SK-N-SH (cell line): ENCODE data around the gene TBCEL. TPM values are rescaled to one million over a fixed set of nuclear protein-coding genes. Genes with fewer than 3 reads are reported as not detected.

Source experiments
- CTCF ChIA-PET: fragments of 300-600, 350-600 bp; formaldehyde crosslinking; extraction: SDS; loops from one replicate; lab custom pipeline; 2021; lab: Yijun Ruan, JAX
- POLR2A ChIA-PET: fragments of 350-600 bp; sonication (Branson Sonifier 250); formaldehyde crosslinking; extraction: SDS; loops from one replicate; lab custom pipeline; 2020; ENCODE audit warnings: antibody characterized with exemption, inconsistent platforms; lab: Yijun Ruan, JAX
- DNase-seq: peaks from one replicate; pipeline ENCODE4 v3.0.0; 2012
- H2AFZ ChIP-seq: fragments of 200-600 bp; sonication (generic); 2 replicates; pipeline ENCODE4 v1.8.1; 2016; ENCODE audit warnings: antibody characterized with exemption, mild to moderate bottlenecking, low read depth
- H3F3A ChIP-seq: fragments of 200-600 bp; sonication (generic); replicated peaks from 2 replicates; pipeline ENCODE3; 2016; ENCODE audit warnings: antibody characterized with exemption, mild to moderate bottlenecking; ENCODE audit not compliant: insufficient read depth
- H3K27ac ChIP-seq, 2 experiments: fragments of 200-500 bp in 1 of 2; fragments of 200-600 bp in 1 of 2; sonication (Bioruptor generic) in 1 of 2; sonication (generic), shearing (Covaris generic) in 1 of 2; 2 replicates each; pipeline versions ENCODE4 v1.5.1 to v1.6.1; 2014 to 2016; ENCODE audit warnings: low read depth in 2 of 2, inconsistent platforms in 1 of 2, low read length in 1 of 2, mild to moderate bottlenecking in 1 of 2, mixed read lengths in 1 of 2
- H3K27me3 ChIP-seq: fragments of 200-600 bp; sonication (generic), shearing (Covaris generic); 2 replicates; pipeline ENCODE4 v1.6.1; 2016; ENCODE audit warnings: mixed run types; ENCODE audit not compliant: insufficient read depth
- H3K36me3 ChIP-seq, 2 experiments: fragments of 200-500 bp in 1 of 2; fragments of 200-600 bp in 1 of 2; sonication (Bioruptor generic) in 1 of 2; sonication (generic) in 1 of 2; replicated peaks in 1 of 2; 2 replicates each; pipeline versions ENCODE3 to v1.5.1; 2014 to 2016; ENCODE audit warnings: low read length in 1 of 2, mild to moderate bottlenecking in 1 of 2; ENCODE audit not compliant: insufficient read depth in 2 of 2, control insufficient read depth in 1 of 2
- H3K4me1 ChIP-seq, 2 experiments: fragments of 200-500 bp in 1 of 2; fragments of 200-600 bp in 1 of 2; sonication (Bioruptor generic) in 1 of 2; sonication (generic), shearing (Covaris generic) in 1 of 2; 2 replicates each; pipeline versions ENCODE4 v1.5.1 to v1.6.1; 2014 to 2016; ENCODE audit warnings: low read depth in 1 of 2, low read length in 1 of 2, mixed run types in 1 of 2; ENCODE audit not compliant: insufficient read depth in 2 of 2, control insufficient read depth in 1 of 2
- H3K4me2 ChIP-seq: fragments of 200-600 bp; sonication (generic), shearing (Covaris generic); 2 replicates; pipeline ENCODE4 v1.6.1; 2017; ENCODE audit warnings: mixed run types
- H3K4me3 ChIP-seq, 2 experiments: fragments of 200-500 bp in 1 of 2; fragments of 200-600 bp in 1 of 2; sonication (Bioruptor generic) in 1 of 2; sonication (generic), shearing (Covaris generic) in 1 of 2; 2 replicates each; pipeline versions ENCODE4 v1.5.1 to v1.8.1; 2014 to 2016; ENCODE audit warnings: low read depth in 2 of 2, inconsistent platforms in 1 of 2, low read length in 1 of 2, mild to moderate bottlenecking in 1 of 2, mixed read lengths in 1 of 2, moderate library complexity in 1 of 2
- H3K79me2 ChIP-seq: fragments of 200-600 bp; sonication (generic); 2 replicates; pipeline ENCODE4 v1.8.1; 2017; ENCODE audit warnings: mild to moderate bottlenecking; ENCODE audit not compliant: insufficient read depth
- H3K9ac ChIP-seq: fragments of 200-600 bp; sonication (generic); 2 replicates; pipeline ENCODE4 v1.6.1; 2017; ENCODE audit warnings: mixed run types
- H3K9me2 ChIP-seq: fragments of 200-600 bp; sonication (generic); 2 replicates; pipeline ENCODE4 v1.6.1; 2017; ENCODE audit warnings: mixed run types
- H3K9me3 ChIP-seq: fragments of 200-600 bp; sonication (generic); 2 replicates; pipeline ENCODE4 v1.6.1; 2017; ENCODE audit warnings: mixed run types, mild to moderate bottlenecking, moderate library complexity
- H4K20me1 ChIP-seq: fragments of 200-600 bp; sonication (generic); 2 replicates; pipeline ENCODE4 v1.6.1; 2017; ENCODE audit warnings: mild to moderate bottlenecking, mixed run types; ENCODE audit not compliant: insufficient read depth
- ELF1 ChIP-seq: IDR thresholded peaks from 2 replicates; pipeline ENCODE4 v1.4.0; 2012
- EZH2phosphoT487 ChIP-seq: fragments of 200-600 bp; sonication (generic); IDR thresholded peaks from 2 replicates; pipeline ENCODE4 v1.6.1; 2017; ENCODE audit warnings: low read depth, mixed run types, mild to moderate bottlenecking, antibody characterized with exemption, moderate library complexity, borderline replicate concordance
- FOSL2 ChIP-seq: IDR thresholded peaks from 2 replicates; pipeline ENCODE4 v1.4.0; 2012; ENCODE audit warnings: low read depth, mild to moderate bottlenecking, moderate library complexity, borderline replicate concordance
- FOXJ3 ChIP-seq: sonication (generic); formaldehyde crosslinking; IDR thresholded peaks from 2 replicates; pipeline ENCODE4 v1.5.1; 2020; ENCODE audit warnings: mild to moderate bottlenecking, missing genetic modification reagents
- GABPA ChIP-seq: IDR thresholded peaks from 2 replicates; pipeline ENCODE4 v1.4.0; 2012; ENCODE audit warnings: low read depth, mild to moderate bottlenecking
- JUND ChIP-seq: IDR thresholded peaks from 2 replicates; pipeline ENCODE4 v1.4.0; 2012
- POLR2AphosphoS5 ChIP-seq: IDR thresholded peaks from 2 replicates; pipeline ENCODE4 v1.6.1; 2012; ENCODE audit warnings: low read depth, low read length
- RAD21 ChIP-seq: IDR thresholded peaks from 2 replicates; pipeline ENCODE4 v1.6.1; 2012; ENCODE audit warnings: mild to moderate bottlenecking, low read length
- RXRA ChIP-seq: IDR thresholded peaks from 2 replicates; pipeline ENCODE4 v1.4.0; 2012; ENCODE audit warnings: low read depth, mild to moderate bottlenecking, borderline replicate concordance
- TEAD4 ChIP-seq: IDR thresholded peaks from 2 replicates; pipeline ENCODE4 v1.4.0; 2012; ENCODE audit warnings: mild to moderate bottlenecking, borderline replicate concordance; ENCODE audit not compliant: insufficient read depth
- WGBS: methylation state at CpG from one replicate; pipeline ENCODE4 v1.1.6; 2017; ENCODE audit warnings: low lambda C conversion rate; 5-methylcytosine and 5-hydroxymethylcytosine counted together
- polyA plus RNA-seq, 3 experiments: library from polyadenylated mRNA; depleted of rRNA; stranded (reverse); fragments of >200 nt; gene quantifications; 2 replicates each; pipeline ENCODE4 v1.2.3, GENCODE V29; 2012
- TF ChIP-seq, protein P1 (sequence below): IDR thresholded peaks from 2 replicates; pipeline ENCODE4 v1.4.0; 2012; ENCODE audit warnings: low read depth
- TF ChIP-seq, protein P2 (sequence below): IDR thresholded peaks from 2 replicates; pipeline ENCODE4; 2012

The TBCEL gene
- polyA plus RNA-seq, 1 of the 3 experiments (the other 2 are of a cell fraction): 5.9 TPM

DNA sequence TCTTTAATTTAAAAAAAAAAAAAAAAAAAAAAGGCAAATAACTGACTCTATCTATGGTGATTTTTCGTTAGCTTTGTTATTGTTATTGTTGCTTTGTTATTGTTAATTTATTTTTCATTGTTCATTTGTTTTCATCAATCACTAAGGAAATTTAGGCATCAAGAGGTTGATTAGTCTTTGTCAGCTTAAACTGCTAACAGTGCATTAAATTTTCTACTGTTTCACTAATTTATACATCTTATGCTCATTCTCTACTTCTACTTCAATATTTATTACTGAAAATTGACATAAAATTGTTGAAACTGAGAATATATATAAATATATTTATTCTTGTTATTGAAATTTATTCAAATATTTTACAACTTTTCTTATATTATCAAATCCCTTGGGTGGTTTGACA is 24.0 kb downstream of the TBCEL start:
- no peak overlapping the region for H3K4me2 ChIP-seq
- no peak overlapping the region for H3K4me3 ChIP-seq
- CTCF ChIA-PET: interaction anchor here (0.6 to 1.4 kb wide), 3 partner anchors 9 to 579 kb away, joined by 3 to 4 read pairs (median 4); no protein-coding TSS in a partner anchor
- no peaks in the 10 kb centered on the region for H3K9me3 ChIP-seq
- 93% methylated on average over 1 of the region's 1 CpG for WGBS
- no peaks in the 10 kb centered on the region for H3K4me1 ChIP-seq
- H3K9ac ChIP-seq: no peak overlapping the region
- H2AFZ ChIP-seq: no peak overlapping the region
- H4K20me1 ChIP-seq: peaks cover 14% of the 10 kb centered on the region
- TF ChIP-seq POLR2AphosphoS5: no peak
- TF ChIP-seq JUND: no peak
- TF ChIP-seq, protein P1, sequence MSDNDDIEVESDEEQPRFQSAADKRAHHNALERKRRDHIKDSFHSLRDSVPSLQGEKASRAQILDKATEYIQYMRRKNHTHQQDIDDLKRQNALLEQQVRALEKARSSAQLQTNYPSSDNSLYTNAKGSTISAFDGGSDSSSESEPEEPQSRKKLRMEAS: no peak
- TF ChIP-seq EZH2phosphoT487: no peak
- no peak for TF ChIP-seq TEAD4
- no peak for TF ChIP-seq RAD21
- no peak for TF ChIP-seq FOSL2
- TF ChIP-seq RXRA: no peak
- TF ChIP-seq, protein P2, sequence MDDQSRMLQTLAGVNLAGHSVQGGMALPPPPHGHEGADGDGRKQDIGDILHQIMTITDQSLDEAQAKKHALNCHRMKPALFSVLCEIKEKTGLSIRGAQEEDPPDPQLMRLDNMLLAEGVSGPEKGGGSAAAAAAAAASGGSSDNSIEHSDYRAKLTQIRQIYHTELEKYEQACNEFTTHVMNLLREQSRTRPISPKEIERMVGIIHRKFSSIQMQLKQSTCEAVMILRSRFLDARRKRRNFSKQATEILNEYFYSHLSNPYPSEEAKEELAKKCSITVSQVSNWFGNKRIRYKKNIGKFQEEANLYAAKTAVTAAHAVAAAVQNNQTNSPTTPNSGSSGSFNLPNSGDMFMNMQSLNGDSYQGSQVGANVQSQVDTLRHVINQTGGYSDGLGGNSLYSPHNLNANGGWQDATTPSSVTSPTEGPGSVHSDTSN: no peak
- no peak for TF ChIP-seq FOXJ3 (CRISPR knock-in tag)
- TF ChIP-seq ELF1: no peak
- TF ChIP-seq, all 33 proteins: peak for 0
- Histone ChIP-seq H3F3A (no peaks in the 10 kb centered on the region), H3K9me2 (no peaks in the 10 kb centered on the region), H3K27ac (no peak overlapping the region), H3K27me3 (no peaks in the 10 kb centered on the region), H3K79me2 (peaks cover 11% of the 10 kb centered on the region; the same call in 1 of the 2 replicates), H3K36me3 (peaks cover 29 to 74% of the 10 kb centered on the region in 2 experiments)
- DNase-seq: no peak
- POLR2A ChIA-PET: no interaction called here

DNA sequence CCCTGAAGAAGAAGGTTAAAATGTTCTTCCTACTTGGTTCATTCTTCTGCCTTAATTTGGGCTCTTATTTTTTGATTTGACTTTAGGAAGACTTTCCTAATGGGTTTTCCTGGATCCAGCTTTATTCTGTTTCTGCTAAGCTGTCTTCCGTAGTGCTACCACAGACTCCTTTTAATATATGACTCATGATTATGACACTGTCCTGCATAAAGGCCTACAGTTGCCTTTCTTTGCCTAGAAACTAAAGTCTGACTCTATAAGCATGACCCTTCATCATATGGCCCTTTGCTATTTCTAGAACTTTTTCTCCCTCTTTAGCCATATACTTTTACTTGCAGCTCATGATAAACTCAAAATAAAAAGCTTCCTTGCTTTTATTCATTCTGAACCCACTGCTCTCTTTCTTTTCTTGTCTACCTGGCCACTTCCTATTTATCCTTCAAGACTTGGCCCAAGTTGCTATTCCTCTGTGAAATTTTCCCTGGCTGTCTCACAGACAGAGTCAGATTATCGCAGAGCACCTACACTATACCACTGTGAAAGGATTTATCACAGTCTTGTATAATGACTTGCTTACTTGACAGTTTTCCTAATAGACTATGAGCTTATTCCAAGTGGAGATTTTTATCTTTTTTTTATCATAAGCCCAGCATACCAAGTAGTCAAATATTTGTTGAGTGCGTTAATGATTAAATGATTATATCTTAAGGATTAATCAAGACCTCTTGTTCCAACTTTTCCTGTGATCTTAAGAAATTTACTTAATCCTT is 24.7 kb downstream of the TBCEL start:
- DNase-seq: no peak
- Histone ChIP-seq H2AFZ (no peak overlapping the region), H3K79me2 (peaks cover 4% of the 10 kb centered on the region; the same call in 1 of the 2 replicates), H3K9me2 (no peaks in the 10 kb centered on the region), H3K4me1 (no peaks in the 10 kb centered on the region), H3F3A (no peaks in the 10 kb centered on the region), H3K36me3 (peaks cover 35 to 81% of the 10 kb centered on the region in 2 experiments), H3K4me3 (no peak overlapping the region), H3K4me2 (no peak overlapping the region), H3K9me3 (no peaks in the 10 kb centered on the region), H4K20me1 (peaks cover 7% of the 10 kb centered on the region; the same call in 1 of the 2 replicates), H3K27ac (no peak overlapping the region), H3K27me3 (no peaks in the 10 kb centered on the region), H3K9ac (no peak overlapping the region)
- ChIA-PET CTCF (interaction anchor here (0.6 to 1.4 kb wide), 3 partner anchors 10 to 579 kb away, joined by 3 to 4 read pairs (median 4); no protein-coding TSS in a partner anchor), POLR2A (no interaction called here)
- WGBS: 78% methylated on average over 3 of the region's 3 CpGs
- TF ChIP-seq GABPA (no peak), FOSL2 (0 out of 2 replicates have a peak, but pooled peaks have one; percentile 10)
